Activated T-cell treated with anti-CD3 and anti-CD28 coated beads, Interleukin-2, amount 50 U/mL, for 24 hours (primary cell): ENCODE results near the gene UBE2D2.

ENCODE experiments used
- DNase-seq: peaks from one replicate; pipeline ENCODE4 v3.0.0-alpha.2; 2020
- H3K27ac Mint-ChIP-seq: 2 replicates; pipeline ENCODE4 v1.8.0; 2020; ENCODE audit warnings: mild to moderate bottlenecking, mixed read lengths
- H3K27me3 Mint-ChIP-seq: 2 replicates; pipeline ENCODE4 v1.8.0; 2020; ENCODE audit warnings: mixed read lengths
- H3K36me3 Mint-ChIP-seq: 2 replicates; pipeline ENCODE4 v1.8.0; 2020; ENCODE audit warnings: low read depth, mixed read lengths
- H3K4me1 Mint-ChIP-seq: 2 replicates; pipeline ENCODE4 v1.8.0; 2020; ENCODE audit warnings: low read depth, mixed read lengths
- H3K4me3 Mint-ChIP-seq: 2 replicates; pipeline ENCODE4 v1.8.0; 2020; ENCODE audit warnings: mild to moderate bottlenecking, moderate library complexity, mixed read lengths
- H3K9me3 Mint-ChIP-seq: 2 replicates; pipeline ENCODE4 v1.8.0; 2020; ENCODE audit warnings: mixed read lengths

The UBE2D2 gene

GRCh38 chr5:139658928-139659667, 98.0 kb downstream of the UBE2D2 start:
- DNase-seq, result no peak
- Mint-ChIP-seq H3K27me3 (peaks cover 19% of the 10 kb centered on the region), H3K27ac (peak overlapping the region; percentile 24), H3K4me3 (no peak overlapping the region), H3K4me1 (peaks cover 10% of the 10 kb centered on the region), H3K9me3 (no peaks in the 10 kb centered on the region), H3K36me3 (no peaks in the 10 kb centered on the region)

GRCh38 chr5:139659695-139660101, 98.6 kb downstream of the UBE2D2 start:
- Mint-ChIP-seq H3K4me1 (peaks cover 14% of the 10 kb centered on the region), H3K4me3 (no peak overlapping the region)

GRCh38 chr5:139660105-139660922, 99.2 kb downstream of the UBE2D2 start:
- H3K4me3 Mint-ChIP-seq, result no peak overlapping the region
- H3K27ac Mint-ChIP-seq, result no peak overlapping the region
- no peaks in the 10 kb centered on the region for H3K9me3 Mint-ChIP-seq
- peaks cover 13% of the 10 kb centered on the region for H3K27me3 Mint-ChIP-seq
- peaks cover 14% of the 10 kb centered on the region for H3K4me1 Mint-ChIP-seq
- DNase-seq, result no peak
- H3K36me3 Mint-ChIP-seq, result no peaks in the 10 kb centered on the region

More at GRCh38 chr5:139659695-139660101, 98.6 kb downstream of the UBE2D2 start:
- Mint-ChIP-seq H3K27me3 (peaks cover 13% of the 10 kb centered on the region), H3K9me3 (no peaks in the 10 kb centered on the region), H3K27ac (no peak overlapping the region), H3K36me3 (no peaks in the 10 kb centered on the region)
- no peak for DNase-seq

- Mint-ChIP-seq H3K27me3 (peaks cover 13% of the 10 kb centered on the region), H3K36me3 (no peaks in the 10 kb centered on the region), H3K4me3 (no peak overlapping the region), H3K27ac (no peak overlapping the region), H3K4me1 (peaks cover 14% of the 10 kb centered on the region), H3K9me3 (no peaks in the 10 kb centered on the region)
- DNase-seq, result no peak
These were observed 100.0 kb downstream of the UBE2D2 start for GRCh38 chr5:139660923-139661814.

- no peak for DNase-seq
- H3K27ac Mint-ChIP-seq, result no peak overlapping the region
- peaks cover 9% of the 10 kb centered on the region for H3K27me3 Mint-ChIP-seq
- H3K9me3 Mint-ChIP-seq, result no peaks in the 10 kb centered on the region
- H3K36me3 Mint-ChIP-seq, result no peaks in the 10 kb centered on the region
- H3K4me1 Mint-ChIP-seq, result peaks cover 24% of the 10 kb centered on the region
- H3K4me3 Mint-ChIP-seq, result no peak overlapping the region
These were observed 101.5 kb downstream of the UBE2D2 start for GRCh38 chr5:139662617-139663016.

GRCh38 chr5:139663207-139664085, 102.3 kb downstream of the UBE2D2 start:
- Mint-ChIP-seq H3K27me3 (peaks cover 6% of the 10 kb centered on the region), H3K27ac (no peak overlapping the region), H3K4me3 (no peak overlapping the region), H3K9me3 (no peaks in the 10 kb centered on the region), H3K4me1 (peaks cover 24% of the 10 kb centered on the region), H3K36me3 (no peaks in the 10 kb centered on the region)
- no peak for DNase-seq

- no peaks in the 10 kb centered on the region for H3K9me3 Mint-ChIP-seq
- H3K4me3 Mint-ChIP-seq, result no peak overlapping the region
- H3K27me3 Mint-ChIP-seq, result peaks cover 4% of the 10 kb centered on the region
- H3K4me1 Mint-ChIP-seq, result peaks cover 29% of the 10 kb centered on the region
- H3K27ac Mint-ChIP-seq, result no peak overlapping the region
- no peaks in the 10 kb centered on the region for H3K36me3 Mint-ChIP-seq
- DNase-seq, result no peak
These were observed 103.1 kb downstream of the UBE2D2 start for GRCh38 chr5:139664086-139664693.

GRCh38 chr5:139664727-139665351, 103.7 kb downstream of the UBE2D2 start:
- no peak overlapping the region for H3K27ac Mint-ChIP-seq

GRCh38 chr5:139665626-139666025, 104.5 kb downstream of the UBE2D2 start:
- Mint-ChIP-seq H3K4me3 (no peak overlapping the region), H3K27me3 (peaks cover 11% of the 10 kb centered on the region), H3K27ac (no peak overlapping the region), H3K9me3 (no peaks in the 10 kb centered on the region), H3K36me3 (no peaks in the 10 kb centered on the region), H3K4me1 (peaks cover 42% of the 10 kb centered on the region)
- no peak for DNase-seq

More at GRCh38 chr5:139664727-139665351, 103.7 kb downstream of the UBE2D2 start:
- H3K27me3 Mint-ChIP-seq, result peaks cover 9% of the 10 kb centered on the region
- H3K4me1 Mint-ChIP-seq, result peaks cover 34% of the 10 kb centered on the region
- no peak for DNase-seq
- H3K36me3 Mint-ChIP-seq, result no peaks in the 10 kb centered on the region
- H3K9me3 Mint-ChIP-seq, result no peaks in the 10 kb centered on the region
- no peak overlapping the region for H3K4me3 Mint-ChIP-seq

- DNase-seq, result no peak
- peaks cover 11% of the 10 kb centered on the region for H3K27me3 Mint-ChIP-seq
- no peak overlapping the region for H3K4me3 Mint-ChIP-seq
- H3K9me3 Mint-ChIP-seq, result no peaks in the 10 kb centered on the region
- no peaks in the 10 kb centered on the region for H3K36me3 Mint-ChIP-seq
- H3K4me1 Mint-ChIP-seq, result peaks cover 44% of the 10 kb centered on the region
- peak overlapping the region; percentile 41 for H3K27ac Mint-ChIP-seq
These were observed 105.4 kb downstream of the UBE2D2 start for GRCh38 chr5:139666551-139666950.

GRCh38 chr5:139667001-139667729, 106.0 kb downstream of the UBE2D2 start:
- Mint-ChIP-seq H3K36me3 (no peaks in the 10 kb centered on the region), H3K9me3 (no peaks in the 10 kb centered on the region), H3K4me3 (no peak overlapping the region), H3K4me1 (peaks cover 45% of the 10 kb centered on the region), H3K27me3 (peaks cover 11% of the 10 kb centered on the region), H3K27ac (no peak overlapping the region)
- DNase-seq, result no peak

GRCh38 chr5:139667730-139668063, 106.6 kb downstream of the UBE2D2 start:
- no peak overlapping the region for H3K27ac Mint-ChIP-seq
- peaks cover 45% of the 10 kb centered on the region for H3K4me1 Mint-ChIP-seq
- no peak for DNase-seq
- no peaks in the 10 kb centered on the region for H3K9me3 Mint-ChIP-seq
- no peaks in the 10 kb centered on the region for H3K36me3 Mint-ChIP-seq
- peak overlapping the region; percentile 42 for H3K4me3 Mint-ChIP-seq
- peaks cover 11% of the 10 kb centered on the region for H3K27me3 Mint-ChIP-seq
